Caco-2 (cell line): ENCODE measurements around the gene ZCCHC12. TPM values are rescaled to one million over a fixed set of nuclear protein-coding genes. Genes with fewer than 3 reads are reported as not detected.
A peak's percentile ranks its signal among the peaks of the same experiment; 100 is the strongest.

Experiments used
- BruUV-seq: library from RNA; stranded (reverse); fragments of 400-500 nt; replicated peaks from 2 replicates; lab custom pipeline; 2021; lab: Mats Ljungman, UMichigan
- CTCF ChIA-PET: fragments of 300-600 bp; sonication (Branson Sonifier 250); formaldehyde crosslinking; loops from one replicate; lab custom pipeline; 2022; ENCODE audit warnings: antibody characterized with exemption; lab: Charles Lee
- POLR2A ChIA-PET: fragments of 300-600 bp; sonication (Branson Sonifier 250); formaldehyde crosslinking; loops from one replicate; lab custom pipeline; 2022; ENCODE audit warnings: antibody characterized with exemption; lab: Charles Lee
- DNase-seq, 2 experiments: peaks; one replicate each; pipeline versions ENCODE4 v3.0.0 to v3.0.0-alpha.2; 2020 to 2022
- H3K27me3 ChIP-seq: replicated peaks from 2 replicates; pipeline ENCODE4 v1.6.0; 2011; ENCODE audit warnings: low read length; ENCODE audit not compliant: control insufficient read depth, insufficient read depth
- H3K36me3 ChIP-seq: 2 replicates; pipeline ENCODE4 v1.5.1; 2011; ENCODE audit warnings: low read length; ENCODE audit not compliant: control insufficient read depth, insufficient read depth
- H3K4me1 ChIP-seq: fragments of 250-450 bp; sonication (Bioruptor Pico); 2 replicates; pipeline ENCODE4 v1.5.1; 2020; ENCODE audit warnings: mild to moderate bottlenecking
- H3K4me3 ChIP-seq: 2 replicates; pipeline ENCODE4 v1.5.1; 2011; ENCODE audit warnings: low read depth, mild to moderate bottlenecking, control low read depth, low read length
- H3K9me3 ChIP-seq: fragments of 250-450 bp; sonication (Bioruptor Pico); 2 replicates; pipeline ENCODE4 v1.5.1; 2020; ENCODE audit warnings: mild to moderate bottlenecking, moderate library complexity
- H3K27ac Mint-ChIP-seq: one replicate; pipeline ENCODE4 v1.8.0; 2022; ENCODE audit warnings: mixed read lengths; ENCODE audit not compliant: unreplicated experiment
- H3K27me3 Mint-ChIP-seq: one replicate; pipeline ENCODE4 v1.8.0; 2022; ENCODE audit warnings: mixed read lengths; ENCODE audit not compliant: insufficient read depth, unreplicated experiment
- H3K36me3 Mint-ChIP-seq: one replicate; pipeline ENCODE4 v1.8.0; 2022; ENCODE audit warnings: mild to moderate bottlenecking, mixed read lengths; ENCODE audit not compliant: insufficient read depth, unreplicated experiment
- H3K4me1 Mint-ChIP-seq: one replicate; pipeline ENCODE4 v1.8.0; 2022; ENCODE audit warnings: low read depth, mixed read lengths; ENCODE audit not compliant: unreplicated experiment
- H3K4me3 Mint-ChIP-seq: one replicate; pipeline ENCODE4 v1.8.0; 2022; ENCODE audit warnings: mild to moderate bottlenecking, moderate library complexity, mixed read lengths; ENCODE audit not compliant: unreplicated experiment
- H3K9me3 Mint-ChIP-seq: one replicate; pipeline ENCODE4 v1.8.0; 2022; ENCODE audit warnings: mixed read lengths; ENCODE audit not compliant: unreplicated experiment
- intact Hi-C: fragments of 100-400 bp; cut with micrococcal nuclease; formaldehyde crosslinking; loops from one replicate; pipeline ENCODE4 v1.10.0; 2022; ENCODE audit not compliant: unreplicated experiment
- total RNA-seq: library from RNA; stranded (reverse); gene quantifications from 2 replicates; pipeline ENCODE4 v1.2.3, GENCODE V29; 2022
- TF ChIP-seq, protein P1 (sequence below), 2 experiments: fragments of 200-600 bp in 1 of 2; IDR thresholded peaks; 1 replicate in 1 of 2; 2 replicates in 1 of 2; pipeline versions ENCODE4 v1.5.1 to v1.8.0; 2011 to 2022; ENCODE audit warnings: antibody characterized with exemption in 1 of 2, control low read depth in 1 of 2, inconsistent platforms in 1 of 2, low read depth in 1 of 2, low read length in 1 of 2, mild to moderate bottlenecking in 1 of 2, moderate library complexity in 1 of 2; ENCODE audit not compliant: insufficient read depth in 1 of 2, severe bottlenecking in 1 of 2, unreplicated experiment in 1 of 2

Gene ZCCHC12
- total RNA-seq, 1 experiment from 2014 or later, result 0.39 TPM

DNA sequence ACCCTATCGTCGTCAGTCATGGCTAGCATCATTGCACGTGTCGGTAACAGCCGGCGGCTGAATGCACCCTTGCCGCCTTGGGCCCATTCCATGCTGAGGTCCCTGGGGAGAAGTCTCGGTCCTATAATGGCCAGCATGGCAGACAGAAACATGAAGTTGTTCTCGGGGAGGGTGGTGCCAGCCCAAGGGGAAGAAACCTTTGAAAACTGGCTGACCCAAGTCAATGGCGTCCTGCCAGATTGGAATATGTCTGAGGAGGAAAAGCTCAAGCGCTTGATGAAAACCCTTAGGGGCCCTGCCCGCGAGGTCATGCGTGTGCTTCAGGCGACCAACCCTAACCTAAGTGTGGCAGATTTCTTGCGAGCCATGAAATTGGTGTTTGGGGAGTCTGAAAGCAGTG is 1.6 kb downstream of the ZCCHC12 start:
- POLR2A ChIA-PET, result no interaction called here
- Histone ChIP-seq H3K4me1 (no peaks in the 10 kb centered on the region), H3K36me3 (no peaks in the 10 kb centered on the region), H3K9me3 (no peaks in the 10 kb centered on the region), H3K4me3 (no peak overlapping the region), H3K27me3 (no peaks in the 10 kb centered on the region)
- Mint-ChIP-seq H3K4me1 (no peaks in the 10 kb centered on the region), H3K4me3 (no peak overlapping the region), H3K36me3 (no peaks in the 10 kb centered on the region), H3K27me3 (peaks cover 19% of the 10 kb centered on the region), H3K27ac (no peak overlapping the region), H3K9me3 (peaks cover 11% of the 10 kb centered on the region)
- no peak for DNase-seq
- no TSS peak for BruUV-seq
- TF ChIP-seq, protein P1, sequence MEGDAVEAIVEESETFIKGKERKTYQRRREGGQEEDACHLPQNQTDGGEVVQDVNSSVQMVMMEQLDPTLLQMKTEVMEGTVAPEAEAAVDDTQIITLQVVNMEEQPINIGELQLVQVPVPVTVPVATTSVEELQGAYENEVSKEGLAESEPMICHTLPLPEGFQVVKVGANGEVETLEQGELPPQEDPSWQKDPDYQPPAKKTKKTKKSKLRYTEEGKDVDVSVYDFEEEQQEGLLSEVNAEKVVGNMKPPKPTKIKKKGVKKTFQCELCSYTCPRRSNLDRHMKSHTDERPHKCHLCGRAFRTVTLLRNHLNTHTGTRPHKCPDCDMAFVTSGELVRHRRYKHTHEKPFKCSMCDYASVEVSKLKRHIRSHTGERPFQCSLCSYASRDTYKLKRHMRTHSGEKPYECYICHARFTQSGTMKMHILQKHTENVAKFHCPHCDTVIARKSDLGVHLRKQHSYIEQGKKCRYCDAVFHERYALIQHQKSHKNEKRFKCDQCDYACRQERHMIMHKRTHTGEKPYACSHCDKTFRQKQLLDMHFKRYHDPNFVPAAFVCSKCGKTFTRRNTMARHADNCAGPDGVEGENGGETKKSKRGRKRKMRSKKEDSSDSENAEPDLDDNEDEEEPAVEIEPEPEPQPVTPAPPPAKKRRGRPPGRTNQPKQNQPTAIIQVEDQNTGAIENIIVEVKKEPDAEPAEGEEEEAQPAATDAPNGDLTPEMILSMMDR (IDR thresholded peaks at IDR 0.05; ENCODE audit: insufficient read depth in 1 of 2, low read depth in 1 of 2, low read length in 1 of 2, severe bottlenecking in 1 of 2, unreplicated experiment in 1 of 2), result no peak
- CTCF ChIA-PET, result interaction anchor here (0.8 kb wide), 1 partner anchor 14 kb away, joined by 4 read pairs; no protein-coding TSS in a partner anchor
- intact Hi-C loops, result no loop called here

DNA sequence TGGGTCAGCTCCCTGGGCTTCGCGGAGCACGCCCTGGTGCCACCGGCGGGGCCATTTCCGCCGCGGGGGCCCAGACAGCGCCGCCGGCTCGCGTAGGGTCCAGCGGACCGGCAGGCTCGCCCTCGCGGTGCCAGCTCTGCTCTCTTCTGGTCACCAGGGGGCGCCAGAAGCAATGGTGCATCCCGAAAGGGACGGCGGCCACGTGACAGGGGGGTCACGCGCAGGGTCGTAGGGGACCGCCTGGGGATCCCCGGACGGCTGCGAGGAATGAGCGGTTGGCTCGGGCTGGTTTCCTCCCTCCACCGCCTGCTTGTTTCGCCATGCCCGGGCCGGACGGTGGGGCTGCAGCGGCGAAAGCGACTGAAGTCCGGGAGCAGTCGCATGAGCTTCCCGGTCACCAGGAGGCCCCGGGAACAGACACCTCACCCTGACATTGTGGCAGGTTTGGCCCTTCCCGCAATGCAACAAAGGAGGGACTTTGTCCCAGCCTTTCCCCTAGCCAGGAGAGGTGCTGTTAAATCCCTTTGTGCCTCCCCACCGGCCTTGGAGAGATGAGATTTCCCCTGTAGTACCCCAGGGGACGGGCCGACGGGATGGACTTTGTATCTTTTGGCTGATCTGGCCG is 15.8 kb downstream of the ZCCHC12 start:
- TF ChIP-seq, protein P1 (IDR thresholded peaks at IDR 0.05; ENCODE audit: insufficient read depth in 1 of 2, low read depth in 1 of 2, low read length in 1 of 2, severe bottlenecking in 1 of 2, unreplicated experiment in 1 of 2), result peak; percentile 56 to 62
- no peaks in the 10 kb centered on the region for H3K4me1 ChIP-seq
- DNase-seq, result peak; percentile 78 to 85
- Mint-ChIP-seq H3K27me3 (no peaks in the 10 kb centered on the region), H3K4me3 (peak overlapping the region; percentile 70), H3K36me3 (no peaks in the 10 kb centered on the region), H3K4me1 (no peaks in the 10 kb centered on the region), H3K9me3 (no peaks in the 10 kb centered on the region), H3K27ac (no peak overlapping the region)
- H3K9me3 ChIP-seq, result no peaks in the 10 kb centered on the region
- H3K4me3 ChIP-seq, result peak overlapping the region; percentile 48
- H3K27me3 ChIP-seq, result no peaks in the 10 kb centered on the region
- BruUV-seq, result TSS peak; percentile 84
- ChIA-PET CTCF (interaction anchor here (0.6 to 1.4 kb wide), 9 partner anchors 8 to 380 kb away, joined by 3 to 11 read pairs (median 5); partner anchors contain the start of gene ZCCHC12), POLR2A (no interaction called here)
- no peaks in the 10 kb centered on the region for H3K36me3 ChIP-seq
- intact Hi-C loops, result no loop called here

DNA sequence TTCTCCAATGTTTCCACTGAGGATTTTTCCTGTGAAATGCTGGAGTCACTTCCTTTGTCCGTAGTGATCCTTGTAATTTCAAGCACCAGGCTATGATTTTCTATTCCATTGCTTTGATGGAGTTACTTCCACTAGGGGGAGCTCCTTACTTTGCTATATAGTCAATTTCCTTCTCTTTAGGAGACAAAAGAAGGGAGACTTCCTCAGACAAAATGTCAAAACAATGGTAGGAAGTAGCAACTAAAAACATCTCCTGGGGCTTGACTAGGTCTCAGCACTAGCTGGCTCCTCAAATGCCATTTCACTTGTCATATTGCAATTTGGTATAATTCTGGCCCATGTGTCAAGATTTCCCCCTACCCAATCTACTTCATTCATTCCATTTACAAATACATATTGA is 24.1 kb downstream of the ZCCHC12 start:
- Histone ChIP-seq H3K36me3 (no peaks in the 10 kb centered on the region), H3K4me1 (no peaks in the 10 kb centered on the region), H3K27me3 (no peaks in the 10 kb centered on the region), H3K9me3 (no peaks in the 10 kb centered on the region), H3K4me3 (no peak overlapping the region)
- peaks cover 2% of the 10 kb centered on the region for H3K27me3 Mint-ChIP-seq
- intact Hi-C loops, result loop anchor here (1.0 kb wide), 2 partner anchors 161 to 220 kb away; no protein-coding TSS in a partner anchor
- H3K4me1 Mint-ChIP-seq, result no peaks in the 10 kb centered on the region
- no peaks in the 10 kb centered on the region for H3K36me3 Mint-ChIP-seq
- CTCF ChIA-PET, result interaction anchor here (0.6 to 1.0 kb wide), 4 partner anchors 9 to 219 kb away, joined by 3 to 5 read pairs (median 3); no protein-coding TSS in a partner anchor
- peak in 1 of 2 experiments; percentile 43 for DNase-seq
- H3K4me3 Mint-ChIP-seq, result no peak overlapping the region
- H3K9me3 Mint-ChIP-seq, result no peaks in the 10 kb centered on the region
- TF ChIP-seq, protein P1 (IDR thresholded peaks at IDR 0.05; ENCODE audit: insufficient read depth in 1 of 2, low read depth in 1 of 2, low read length in 1 of 2, severe bottlenecking in 1 of 2, unreplicated experiment in 1 of 2), result peak; percentile 34 to 49
- BruUV-seq, result no TSS peak
- H3K27ac Mint-ChIP-seq, result no peak overlapping the region
- POLR2A ChIA-PET, result no interaction called here
